Ecto neural progenitor cell (in vitro differentiated cells): ENCODE results near the gene MBP.

ENCODE experiments used
- DNase-seq: peaks from one replicate; pipeline ENCODE4 v3.0.0-alpha.2; 2018; ENCODE audit warnings: low spot score

The MBP gene

GRCh38 chr18:76986406-76986805 is 146.2 kb downstream of the MBP start:
- DNase-seq: peak; percentile 39

GRCh38 chr18:76985951-76986236 is 146.7 kb downstream of the MBP start:
- DNase-seq: peak; percentile 19

GRCh38 chr18:76985156-76985950 is 147.2 kb downstream of the MBP start:
- DNase-seq: peak; percentile 29

- peak; percentile 44 for DNase-seq
Measured at GRCh38 chr18:76984193-76985155, 148.1 kb downstream of the MBP start.

DNA sequence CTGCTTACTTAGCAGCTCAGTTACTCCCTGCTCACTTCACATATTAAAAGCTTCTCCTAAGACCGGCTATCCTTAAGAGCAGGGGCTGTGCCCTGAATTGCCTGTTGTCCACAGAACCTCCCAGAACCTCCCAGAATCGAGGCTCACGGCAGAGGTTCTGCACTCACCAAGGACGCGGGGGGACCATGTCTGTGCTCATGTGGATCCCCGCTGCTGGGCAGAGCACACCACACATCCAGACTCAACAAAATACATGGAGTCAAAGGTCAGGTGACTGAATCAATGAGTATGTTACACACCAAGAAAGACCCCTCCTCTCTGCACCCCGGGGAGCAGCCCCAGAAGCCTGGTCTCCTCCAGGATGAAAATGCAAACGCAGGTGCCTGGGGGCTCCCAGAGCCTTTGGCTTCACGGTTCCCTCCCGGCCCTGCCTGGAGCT is 149.0 kb downstream of the MBP start:
- DNase-seq: no peak

GRCh38 chr18:76982841-76983583 is 149.6 kb downstream of the MBP start:
- peak; percentile 88 for DNase-seq

DNA sequence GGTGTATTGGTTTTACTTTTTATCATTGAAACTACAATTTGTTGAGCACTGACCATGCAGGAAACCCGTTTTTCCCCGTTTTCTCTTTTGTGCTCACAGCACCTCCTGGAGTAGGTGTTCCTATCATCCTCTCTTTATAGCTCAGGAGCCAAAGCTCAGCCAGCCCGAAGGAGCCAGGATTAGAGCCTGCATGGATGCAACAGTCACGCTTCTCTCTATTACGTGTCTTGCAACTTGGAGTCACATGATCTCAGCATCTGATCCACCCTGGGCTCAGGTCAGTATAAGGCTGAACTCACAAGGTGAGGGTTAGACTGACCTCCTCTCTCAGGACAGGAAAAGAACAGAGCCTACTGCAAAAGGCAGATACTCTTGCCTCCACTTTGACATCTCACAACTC is 150.5 kb downstream of the MBP start:
- DNase-seq: peak; percentile 32

DNA sequence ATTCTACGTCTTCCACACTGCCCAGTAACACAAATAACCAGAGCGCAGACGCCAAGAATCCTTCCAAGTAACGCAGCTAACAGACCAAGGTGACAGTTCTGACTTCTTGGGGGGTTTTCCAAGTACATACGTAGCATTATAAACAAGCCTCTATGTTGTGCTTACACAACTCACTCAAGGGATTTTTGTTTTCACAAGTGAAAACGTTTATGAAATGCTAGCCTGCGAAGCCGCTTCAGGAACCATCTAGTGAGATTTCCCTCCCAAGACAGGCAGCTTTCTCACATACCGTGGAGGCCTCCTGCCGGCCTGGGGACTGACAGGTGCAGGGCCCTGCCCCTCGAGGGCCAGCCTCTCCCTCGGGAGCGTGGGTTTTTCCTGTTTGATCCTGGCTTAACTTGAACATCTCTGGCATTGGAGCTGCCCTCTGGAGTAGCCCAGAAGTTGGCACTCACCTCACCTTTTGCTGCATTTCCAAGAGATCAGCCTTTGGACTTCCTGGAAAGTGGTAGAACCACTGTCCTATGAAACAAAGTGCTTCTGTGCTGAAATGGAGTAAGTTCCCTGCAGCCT is 151.1 kb downstream of the MBP start:
- DNase-seq: peak; percentile 32

DNA sequence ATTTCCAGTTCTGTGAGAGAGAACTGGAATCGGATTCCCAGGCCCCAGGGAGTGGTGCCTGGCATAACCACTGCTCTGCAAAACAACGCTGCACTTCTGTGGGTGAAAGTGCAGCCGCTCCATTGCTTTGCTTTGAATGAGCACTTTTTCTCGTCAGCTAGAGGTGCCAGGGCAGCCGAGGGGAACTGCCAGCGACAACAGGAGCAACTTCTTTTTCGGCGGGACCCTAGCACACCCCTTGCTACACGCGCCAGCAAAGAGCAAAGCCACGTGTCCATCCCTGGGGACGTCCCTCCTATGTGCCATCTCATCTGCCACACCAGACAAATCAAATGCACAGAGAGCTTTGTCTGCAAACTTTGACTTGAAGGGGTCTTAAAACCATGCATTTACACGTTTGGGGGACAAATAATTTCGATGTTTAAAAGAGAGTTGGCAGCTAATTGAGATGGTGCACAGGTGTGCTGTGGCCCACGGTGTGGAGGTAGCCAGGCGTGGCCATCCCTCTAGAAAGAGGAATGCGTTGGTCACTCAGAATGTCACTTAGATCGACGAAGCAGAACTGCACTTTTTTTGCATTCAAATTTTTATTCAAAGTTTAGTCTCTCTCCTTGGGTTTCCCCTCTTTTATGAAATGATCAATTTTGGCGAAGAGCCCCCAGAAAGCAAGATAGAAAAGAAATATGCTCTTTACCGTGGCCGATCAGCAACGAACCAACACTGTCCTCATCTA is 151.8 kb downstream of the MBP start:
- peak; percentile 23 for DNase-seq

- DNase-seq: peak; percentile 30
Measured at GRCh38 chr18:76979906-76980305, 152.7 kb downstream of the MBP start.

- peak; percentile 33 for DNase-seq
Measured at GRCh38 chr18:76979111-76979751, 153.4 kb downstream of the MBP start.

- DNase-seq: no peak
Measured at GRCh38 chr18:76978616-76979015, 154.0 kb downstream of the MBP start.

- peak; percentile 37 for DNase-seq
Measured at GRCh38 chr18:76977684-76978232, 154.8 kb downstream of the MBP start.

GRCh38 chr18:76977108-76977621 is 155.4 kb downstream of the MBP start:
- peak; percentile 34 for DNase-seq

- DNase-seq: peak; percentile 36
Measured at GRCh38 chr18:76975577-76976110, 156.9 kb downstream of the MBP start.

DNA sequence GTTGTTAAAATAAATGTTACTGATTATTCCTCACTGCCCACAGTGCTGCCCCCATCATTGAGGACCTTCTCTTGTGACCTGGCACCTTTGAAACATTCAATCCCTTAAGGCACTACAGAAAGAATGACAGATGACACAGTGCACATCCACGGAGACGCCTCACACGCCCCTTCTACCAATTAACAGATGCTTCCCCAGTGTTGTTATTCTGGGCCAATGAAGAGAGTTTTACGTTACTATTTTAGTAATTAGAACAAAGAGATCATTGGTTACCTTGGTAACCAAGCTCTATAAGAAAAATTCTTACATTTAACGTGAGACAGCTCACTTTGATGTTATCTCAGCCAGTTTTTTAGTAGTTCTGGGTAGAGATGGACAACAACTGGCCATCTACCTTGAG is 158.2 kb downstream of the MBP start:
- DNase-seq: no peak

DNA sequence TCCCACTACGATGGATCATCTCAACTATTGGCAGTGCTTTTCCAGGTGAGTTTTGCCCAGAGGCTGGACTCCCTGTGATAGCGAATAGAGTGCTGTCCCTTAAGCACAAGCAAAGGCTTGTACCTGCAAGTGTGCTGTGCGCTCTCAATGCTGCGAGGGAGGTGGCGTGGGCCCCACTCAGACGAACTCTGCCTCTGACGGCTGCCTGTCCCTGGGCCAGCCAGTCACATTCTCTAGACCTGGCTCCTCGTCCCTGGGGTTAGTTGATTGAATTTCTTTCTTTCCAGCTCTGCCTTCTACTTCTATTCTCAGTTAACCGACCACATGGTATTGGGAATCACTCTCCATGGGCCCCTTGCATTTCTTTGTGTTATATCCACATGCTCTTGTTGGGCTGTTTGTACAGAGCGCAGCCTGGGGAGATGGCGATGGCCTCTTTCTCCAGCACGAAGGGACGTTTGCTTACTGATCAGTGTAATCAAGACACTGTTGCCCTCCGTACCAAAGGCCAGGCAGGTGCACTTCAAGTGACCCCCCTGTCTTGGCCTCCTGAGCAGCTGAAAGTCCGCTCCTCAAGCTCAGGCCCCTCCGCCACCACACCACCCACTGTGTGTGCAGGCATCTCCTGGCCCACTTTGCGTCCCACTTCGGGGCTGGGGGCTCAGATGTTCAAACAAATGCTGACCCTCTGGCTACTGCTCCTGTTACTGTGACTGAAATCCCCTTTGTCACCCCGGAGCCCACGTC is 158.9 kb downstream of the MBP start:
- DNase-seq: peak; percentile 29

GRCh38 chr18:76972846-76973519 is 159.6 kb downstream of the MBP start:
- DNase-seq: no peak

DNA sequence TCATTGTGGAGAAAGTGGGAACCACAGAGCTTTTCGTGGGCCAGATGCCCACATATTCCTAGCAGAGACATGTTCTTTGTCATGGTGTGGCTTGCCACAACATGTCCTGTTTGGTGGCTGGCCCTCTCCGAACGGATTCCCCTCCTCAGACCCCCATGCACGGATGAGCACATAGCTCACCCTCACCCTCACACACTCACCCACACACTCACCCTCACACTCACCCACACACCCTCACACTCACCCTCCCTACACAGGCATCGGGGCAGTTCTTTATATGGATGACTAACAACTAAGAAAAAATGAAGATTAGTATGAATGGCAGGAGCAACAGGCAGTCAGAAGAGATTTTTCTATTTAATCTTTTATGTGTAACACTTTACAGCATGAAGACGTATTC is 160.3 kb downstream of the MBP start:
- DNase-seq: peak; percentile 18
